H54 (cell line): Measurements from ENCODE around the gene CX3CR1.

ENCODE experiments used
- DNase-seq: peaks from one replicate; pipeline ENCODE4 v3.0.0; 2011; ENCODE audit warnings: low spot score, mixed read lengths; ENCODE audit not compliant: insufficient read length
- FAIRE-seq: peaks from 3 replicates; lab custom pipeline; 2011; peaks lifted over from hg19 to GRCh38; lab: Jason Lieb, UNC
- POLR2A ChIP-seq: IDR thresholded peaks from 2 replicates; pipeline ENCODE4 v1.6.1; 2011; ENCODE audit warnings: low read depth, mild to moderate bottlenecking, low read length

The CX3CR1 gene

GRCh38 chr3:39213613-39214012, 66.2 kb downstream of the CX3CR1 start:
- DNase-seq (no peak), FAIRE-seq (no peak)
- no peak for TF ChIP-seq POLR2A
